Measurements from ENCODE around the gene SLC7A5. TPM values are rescaled to one million over a fixed set of nuclear protein-coding genes. Genes with fewer than 3 reads are reported as not detected.
A peak's percentile ranks its signal among the peaks of the same experiment; 100 is the strongest.
"Not testable (repeated sequence)": the region's sequence is repeated elsewhere in the genome, so short reads cannot be mapped to it uniquely, and the experiment has no call there.

The SLC7A5 gene
- total RNA-seq, 4 donors from 2014 or later = 7.0 to 133 (median 19.1) TPM

DNA sequence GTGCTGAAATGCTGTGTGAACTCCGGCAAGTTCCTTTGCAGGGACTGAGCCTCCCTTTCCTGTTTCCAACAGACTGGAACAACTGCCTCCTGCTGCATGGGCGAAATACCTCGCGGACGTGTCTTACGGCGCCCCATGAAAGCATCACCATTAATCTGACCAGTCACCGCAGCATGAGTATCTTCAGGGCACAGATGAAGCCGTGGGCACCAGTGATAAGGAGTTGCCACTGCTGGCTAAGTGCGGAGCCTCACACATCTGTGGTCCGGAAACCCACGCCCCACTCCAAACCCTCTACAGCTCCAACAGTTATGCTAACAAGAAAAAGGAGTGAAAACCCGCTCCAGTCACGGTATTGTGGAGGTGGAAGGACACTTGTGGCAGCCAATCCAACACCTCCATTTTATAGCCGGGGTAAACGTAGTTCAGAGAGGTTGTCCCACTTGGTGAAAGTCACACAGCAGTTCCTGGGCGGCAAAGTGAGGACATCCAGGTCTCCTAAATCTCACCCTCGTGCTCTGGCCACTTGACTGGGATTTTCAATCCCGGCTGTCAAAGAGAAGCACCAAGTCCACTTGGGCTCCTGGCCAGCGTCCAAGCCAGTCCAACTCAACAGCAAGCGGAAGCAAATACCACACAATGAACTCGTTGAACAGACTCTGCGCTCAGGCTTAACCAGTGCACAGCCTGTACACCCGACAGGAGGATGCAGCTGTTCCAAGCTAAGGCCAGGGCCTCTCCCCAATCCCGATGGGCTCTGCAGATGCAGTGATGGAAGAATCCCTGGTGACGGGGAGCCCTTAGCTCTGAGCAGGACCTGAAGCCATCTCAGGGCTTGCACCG lies 10.9 kb downstream of the SLC7A5 start:
- Histone ChIP-seq H3K27ac (peak overlapping the region; percentile 85 to 100 (median 97)), H3K4me3 (peak overlapping the region; percentile 56 to 68 (median 64)), H3K4me1 (peaks cover 42 to 67% of the 10 kb centered on the region in 2 donors)
- H3K27me3 ChIP-seq; intact Hi-C loops (cut with DNase I; ENCODE audit: low total_unique reads); H3K9me3 ChIP-seq; H3K36me3 ChIP-seq; in situ Hi-C loops (cut with MboI; ENCODE audit: low sequenced_read_pairs in 4 of 4): not testable (repeated sequence)
- DNase-seq (peak in 1 of 2 donors; percentile 67), ATAC-seq (peak; percentile 8 to 12)
- peak in 1 of 2 donors; percentile 46 for TF ChIP-seq POLR2A (IDR thresholded peaks at IDR 0.05)

DNA sequence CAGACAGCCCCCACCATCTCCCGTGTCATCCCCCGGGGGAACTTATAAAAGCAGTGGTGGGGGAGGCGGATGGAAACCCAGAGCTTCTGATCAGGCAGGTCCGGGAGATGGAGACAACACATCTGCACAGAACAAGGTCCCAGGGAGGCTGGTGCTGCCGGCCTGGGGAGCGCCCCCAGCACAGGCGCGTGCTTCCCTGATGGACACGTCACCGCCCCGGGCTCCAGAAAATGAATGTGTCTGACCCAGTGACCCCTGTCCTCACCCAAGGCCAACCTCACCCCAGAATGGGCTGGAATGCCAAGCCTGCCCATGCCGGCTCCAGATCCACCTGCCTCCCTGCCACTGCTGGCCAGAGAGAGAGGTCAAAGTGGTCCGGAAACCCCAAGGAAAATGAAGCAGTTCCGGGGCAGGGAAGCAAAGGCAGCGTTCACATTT lies 12.5 kb downstream of the SLC7A5 start:
- Histone ChIP-seq H3K4me3 (peak overlapping the region; percentile 19 to 66 (median 32)), H3K4me1 (peaks cover 53 to 81% of the 10 kb centered on the region in 2 donors), H3K27me3 (no peaks in the 10 kb centered on the region), H3K27ac (peak overlapping the region; percentile 85 to 100 (median 97)), H3K36me3 (no peaks in the 10 kb centered on the region), H3K9me3 (no peaks in the 10 kb centered on the region)
- no peak for TF ChIP-seq POLR2A (IDR thresholded peaks at IDR 0.05)
- TF ChIP-seq, protein P1, sequence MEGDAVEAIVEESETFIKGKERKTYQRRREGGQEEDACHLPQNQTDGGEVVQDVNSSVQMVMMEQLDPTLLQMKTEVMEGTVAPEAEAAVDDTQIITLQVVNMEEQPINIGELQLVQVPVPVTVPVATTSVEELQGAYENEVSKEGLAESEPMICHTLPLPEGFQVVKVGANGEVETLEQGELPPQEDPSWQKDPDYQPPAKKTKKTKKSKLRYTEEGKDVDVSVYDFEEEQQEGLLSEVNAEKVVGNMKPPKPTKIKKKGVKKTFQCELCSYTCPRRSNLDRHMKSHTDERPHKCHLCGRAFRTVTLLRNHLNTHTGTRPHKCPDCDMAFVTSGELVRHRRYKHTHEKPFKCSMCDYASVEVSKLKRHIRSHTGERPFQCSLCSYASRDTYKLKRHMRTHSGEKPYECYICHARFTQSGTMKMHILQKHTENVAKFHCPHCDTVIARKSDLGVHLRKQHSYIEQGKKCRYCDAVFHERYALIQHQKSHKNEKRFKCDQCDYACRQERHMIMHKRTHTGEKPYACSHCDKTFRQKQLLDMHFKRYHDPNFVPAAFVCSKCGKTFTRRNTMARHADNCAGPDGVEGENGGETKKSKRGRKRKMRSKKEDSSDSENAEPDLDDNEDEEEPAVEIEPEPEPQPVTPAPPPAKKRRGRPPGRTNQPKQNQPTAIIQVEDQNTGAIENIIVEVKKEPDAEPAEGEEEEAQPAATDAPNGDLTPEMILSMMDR (IDR thresholded peaks at IDR 0.05 in 4 of 5, conservative IDR thresholded peaks at IDR 0.05 in 1 of 5) = no peak
- DNase-seq = peak in 1 of 2 donors; percentile 65
- in situ Hi-C loops (cut with MboI; ENCODE audit: low sequenced_read_pairs in 4 of 4) (no loop called here), intact Hi-C loops (cut with DNase I; ENCODE audit: low total_unique reads) (no loop called here)
- ATAC-seq = peak in 1 of 2 donors; percentile 2

DNA sequence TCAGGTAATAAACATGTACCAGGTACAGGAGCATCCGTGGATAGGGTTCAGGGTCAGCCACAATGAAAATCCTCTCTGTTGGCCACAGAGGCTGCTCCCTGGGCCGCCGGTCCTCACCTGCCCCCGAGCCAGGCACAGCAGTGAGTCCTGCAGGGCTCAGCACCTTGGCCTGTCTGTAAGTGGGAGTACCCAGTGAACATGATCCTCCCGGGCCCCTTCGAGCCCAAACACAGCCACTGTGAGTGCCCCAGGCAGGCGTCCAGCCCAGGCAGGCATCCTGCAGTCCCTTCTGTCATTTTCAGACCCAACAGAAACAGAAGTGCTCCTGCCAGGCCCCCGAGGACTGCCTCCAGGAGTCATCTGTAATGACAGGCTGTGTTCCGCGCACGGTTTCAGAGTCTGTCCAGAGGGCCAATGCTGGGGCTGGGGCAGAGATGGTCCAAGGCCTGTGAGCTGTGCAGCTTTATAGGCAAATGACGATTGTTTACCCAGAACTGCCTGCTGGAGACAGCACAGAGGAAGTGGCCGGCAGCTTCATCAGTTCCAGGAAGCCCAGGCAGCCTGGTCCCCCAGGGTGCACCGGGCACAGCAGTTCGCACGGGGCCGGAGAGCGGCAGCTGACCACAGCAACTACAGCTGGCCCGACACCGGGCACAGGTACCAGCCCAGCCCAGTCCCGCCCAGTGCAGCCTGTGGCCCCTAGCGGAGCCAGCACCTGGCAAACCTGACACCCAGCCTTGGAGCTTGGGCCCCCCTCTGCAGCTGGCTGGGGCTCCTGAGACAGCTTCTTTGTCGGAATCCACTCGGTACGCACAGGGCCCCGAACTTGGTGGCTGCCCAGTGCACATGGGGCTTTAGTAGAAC lies 13.2 kb downstream of the SLC7A5 start:
- Histone ChIP-seq H3K27me3 (no peaks in the 10 kb centered on the region), H3K4me1 (peaks cover 53 to 79% of the 10 kb centered on the region in 2 donors), H3K4me3 (peak overlapping the region; percentile 19 to 66 (median 32)), H3K27ac (peak overlapping the region; percentile 85 to 100 (median 97)), H3K9me3 (no peaks in the 10 kb centered on the region), H3K36me3 (peaks cover 0 to 5% of the 10 kb centered on the region in 2 donors)
- intact Hi-C loops (cut with DNase I; ENCODE audit: low total_unique reads) (no loop called here), in situ Hi-C loops (cut with MboI; ENCODE audit: low sequenced_read_pairs in 4 of 4) (no loop called here)
- TF ChIP-seq POLR2A (IDR thresholded peaks at IDR 0.05) = peak; percentile 49 to 60
- TF ChIP-seq, protein P1 (IDR thresholded peaks at IDR 0.05 in 4 of 5, conservative IDR thresholded peaks at IDR 0.05 in 1 of 5) = no peak
- DNase-seq (peak; percentile 66 to 77), ATAC-seq (peak; percentile 1 to 4)

DNA sequence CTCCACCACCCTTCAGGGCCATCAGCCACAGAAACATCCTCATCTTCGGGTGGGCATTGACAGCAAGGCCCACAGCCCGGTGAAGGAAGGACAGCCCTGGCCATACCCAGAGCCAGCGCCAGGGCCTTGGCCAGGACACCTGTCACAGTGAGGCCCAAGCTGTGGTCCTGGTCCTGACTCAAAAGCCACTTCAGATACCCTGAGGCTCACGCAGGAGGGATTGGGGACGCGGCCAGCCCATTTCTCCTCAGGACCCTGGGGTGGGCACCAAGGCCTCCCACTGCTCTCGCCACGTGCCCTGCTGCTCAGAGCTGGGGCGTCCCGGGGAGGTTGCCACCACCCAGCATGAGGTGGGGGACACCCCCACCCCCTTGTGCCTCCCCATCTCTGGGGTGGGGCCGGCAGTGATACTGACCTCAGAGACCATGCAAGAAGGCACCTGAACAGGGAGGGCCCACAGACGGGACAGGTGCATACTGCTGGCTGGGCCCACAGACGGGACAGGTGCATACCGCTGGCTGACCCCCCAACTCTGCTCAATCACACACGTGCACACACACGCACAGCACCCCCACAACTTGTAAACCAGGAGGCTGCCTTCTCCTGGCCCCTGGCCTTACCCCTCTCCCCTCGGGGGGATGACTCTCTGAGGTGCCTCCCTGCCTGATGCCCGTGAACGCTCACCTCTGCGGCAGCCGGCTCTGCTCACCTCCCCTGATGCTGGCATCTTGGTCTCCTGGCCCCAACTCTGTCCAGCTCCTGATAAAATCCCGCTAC lies 14.2 kb downstream of the SLC7A5 start:
- peak overlapping the region; percentile 85 to 100 (median 97) for H3K27ac ChIP-seq
- H3K9me3 ChIP-seq = no peaks in the 10 kb centered on the region
- peaks cover 0 to 9% of the 10 kb centered on the region in 2 donors for H3K36me3 ChIP-seq
- intact Hi-C loops (cut with DNase I; ENCODE audit: low total_unique reads) = no loop called here
- no peaks in the 10 kb centered on the region for H3K27me3 ChIP-seq
- peak in 1 of 2 donors; percentile 15 for TF ChIP-seq POLR2A (IDR thresholded peaks at IDR 0.05)
- TF ChIP-seq, protein P1 (IDR thresholded peaks at IDR 0.05 in 4 of 5, conservative IDR thresholded peaks at IDR 0.05 in 1 of 5) = no peak
- no peak for ATAC-seq
- peak overlapping the region in 2 of 4 donors; percentile 37 to 66 for H3K4me3 ChIP-seq
- in situ Hi-C loops (cut with MboI; ENCODE audit: low sequenced_read_pairs in 4 of 4) = no loop called here
- H3K4me1 ChIP-seq = peaks cover 58 to 81% of the 10 kb centered on the region in 2 donors
- no peak for DNase-seq
